Liver (tissue), 9 donors: ENCODE results near the gene RREB1. TPM values are rescaled to one million over a fixed set of nuclear protein-coding genes. Genes with fewer than 3 reads are reported as not detected.

Source experiments
- DNase-seq: peaks from one replicate; pipeline ENCODE4 v3.0.0-alpha.2; 2017; ENCODE audit warnings: low spot score
- H3K27ac ChIP-seq, 2 donors: one replicate each; pipeline ENCODE4 v1.7.0; 2013; ENCODE audit warnings: inconsistent platforms in 2 of 2, low read length in 2 of 2, control low read depth in 1 of 2, low read depth in 1 of 2, mild to moderate bottlenecking in 1 of 2
- H3K27me3 ChIP-seq, 4 donors: one replicate each; pipeline versions ENCODE4 v1.6.1 to v1.7.0; 2013; ENCODE audit warnings: low read length in 3 of 4, inconsistent platforms in 1 of 4, mild to moderate bottlenecking in 1 of 4, moderate library complexity in 1 of 4; ENCODE audit not compliant: control insufficient read depth in 4 of 4, insufficient read depth in 4 of 4
- H3K36me3 ChIP-seq, 4 donors: one replicate each; pipeline versions ENCODE4 v1.6.1 to v1.7.0; 2013; ENCODE audit warnings: low read length in 3 of 4, mild to moderate bottlenecking in 3 of 4, low read depth in 1 of 4, moderate library complexity in 1 of 4; ENCODE audit not compliant: control insufficient read depth in 4 of 4, insufficient read depth in 3 of 4
- H3K4me1 ChIP-seq, 4 donors: one replicate each; pipeline versions ENCODE4 v1.6.1 to v1.7.0; 2013; ENCODE audit warnings: low read length in 3 of 4, mild to moderate bottlenecking in 3 of 4, moderate library complexity in 1 of 4; ENCODE audit not compliant: control insufficient read depth in 4 of 4, insufficient read depth in 4 of 4
- H3K4me3 ChIP-seq, 3 donors: one replicate each; pipeline versions ENCODE4 v1.6.1 to v1.7.0; 2013; ENCODE audit warnings: low read length in 3 of 3, control low read depth in 1 of 3, low read depth in 1 of 3, mild to moderate bottlenecking in 1 of 3
- H3K9ac ChIP-seq, 2 donors: one replicate each; pipeline ENCODE4 v1.7.0; 2013; ENCODE audit warnings: low read length in 2 of 2, mild to moderate bottlenecking in 2 of 2, moderate library complexity in 2 of 2, control low read depth in 1 of 2, low read depth in 1 of 2
- H3K9me3 ChIP-seq, 4 donors: one replicate each; pipeline versions ENCODE4 v1.6.1 to v1.7.0; 2013; ENCODE audit warnings: low read length in 3 of 4; ENCODE audit not compliant: control insufficient read depth in 4 of 4
- EGR1 ChIP-seq, 2 donors: IDR thresholded peaks; 2 replicates each; pipeline ENCODE4 v1.6.1; 2016 to 2018; ENCODE audit warnings: antibody characterized with exemption in 2 of 2, low read depth in 2 of 2
- FOXA1 ChIP-seq: IDR thresholded peaks from 2 replicates; pipeline ENCODE4 v1.6.1; 2016; ENCODE audit warnings: antibody characterized with exemption
- FOXA2 ChIP-seq: IDR thresholded peaks from 2 replicates; pipeline ENCODE4 v1.6.1; 2016; ENCODE audit warnings: antibody characterized with exemption
- GABPA ChIP-seq, 2 donors: IDR thresholded peaks in 1 of 2; conservative IDR thresholded peaks in 1 of 2; 2 replicates each; pipeline ENCODE4 v1.6.1; 2016; ENCODE audit warnings: antibody characterized with exemption in 2 of 2, mild to moderate bottlenecking in 1 of 2, moderate library complexity in 1 of 2
- HNF4A ChIP-seq, 2 donors: conservative IDR thresholded peaks; 2 replicates each; pipeline ENCODE4 v1.6.1; 2016; ENCODE audit warnings: antibody characterized with exemption in 2 of 2, mild to moderate bottlenecking in 2 of 2
- HNF4G ChIP-seq: IDR thresholded peaks from 2 replicates; pipeline ENCODE4 v1.6.1; 2016; ENCODE audit warnings: antibody characterized with exemption
- JUND ChIP-seq, 2 donors: IDR thresholded peaks; 2 replicates each; pipeline ENCODE4 v1.6.1; 2016; ENCODE audit warnings: antibody characterized with exemption in 2 of 2
- NR2F2 ChIP-seq: IDR thresholded peaks from 2 replicates; pipeline ENCODE4 v1.6.1; 2016; ENCODE audit warnings: antibody characterized with exemption
- RAD21 ChIP-seq, 2 donors: IDR thresholded peaks; 2 replicates each; pipeline ENCODE4 v1.6.1; 2016; ENCODE audit warnings: antibody characterized with exemption in 2 of 2, mild to moderate bottlenecking in 2 of 2
- RXRA ChIP-seq, 2 donors: IDR thresholded peaks; 2 replicates each; pipeline ENCODE4 v1.6.1; 2017 to 2018; ENCODE audit warnings: antibody characterized with exemption in 2 of 2, mild to moderate bottlenecking in 1 of 2
- SP1 ChIP-seq: IDR thresholded peaks from 2 replicates; pipeline ENCODE4 v1.6.1; 2018; ENCODE audit warnings: antibody characterized with exemption, mild to moderate bottlenecking
- TAF1 ChIP-seq: conservative IDR thresholded peaks from 2 replicates; pipeline ENCODE4 v1.6.1; 2016; ENCODE audit warnings: antibody characterized with exemption, mild to moderate bottlenecking
- YY1 ChIP-seq: IDR thresholded peaks from 2 replicates; pipeline ENCODE4 v1.6.1; 2016; ENCODE audit warnings: antibody characterized with exemption, mild to moderate bottlenecking
- WGBS: extraction: QIAGEN DNeasy Blood & Tissue Kit; methylation state at CpG from one replicate; pipeline ENCODE4 v1.1.7; 2013; 5-methylcytosine and 5-hydroxymethylcytosine counted together
- polyA plus RNA-seq, 2 donors: library from polyadenylated mRNA; stranded (reverse) in 1 of 2; unstranded in 1 of 2; fragments of 200-250 nt in 1 of 2; fragments of >200 nt in 1 of 2; fragmentation: Nextera tagmentation in 1 of 2; extraction: Ambion mirVana in 1 of 2; gene quantifications; one replicate each; pipeline versions ENCODE4 v1.2.1 to v1.2.3, GENCODE V29; 2013 to 2015
- total RNA-seq, 2 donors: library from RNA; depleted of rRNA; stranded (reverse); fragments of >200 nt; gene quantifications; one replicate each; pipeline ENCODE4 v1.2.3, GENCODE V29; 2014
- TF ChIP-seq, protein P1 (sequence below): IDR thresholded peaks from 2 replicates; pipeline ENCODE4 v1.6.1; 2016; ENCODE audit warnings: antibody characterized with exemption
- TF ChIP-seq, protein P2 (sequence below): IDR thresholded peaks from 2 replicates; pipeline ENCODE4 v1.6.1; 2016; ENCODE audit warnings: antibody characterized with exemption, mild to moderate bottlenecking
- TF ChIP-seq, protein P3 (sequence below): IDR thresholded peaks from 2 replicates; pipeline ENCODE4 v1.6.1; 2016; ENCODE audit warnings: antibody characterized with exemption
- TF ChIP-seq, protein P4 (sequence below): IDR thresholded peaks from 2 replicates; pipeline ENCODE4 v1.6.1; 2016; ENCODE audit warnings: antibody characterized with exemption
- TF ChIP-seq, protein P5 (sequence below): fragments of 150-350 bp; IDR thresholded peaks from 2 replicates; pipeline ENCODE4 v1.5.1; 2017; ENCODE audit warnings: improper control_type of control experiment, low read depth, low read length; ENCODE audit not compliant: missing input control
- donor health status: healthy.
- donor health status: healthy.
- donor health status: healthy.
- donor health status: healthy.
- donor health status: healthy.

RREB1 gene
- total and polyA plus RNA-seq, 4 donors: 10.1 to 28.9 (median 17.3) TPM

DNA sequence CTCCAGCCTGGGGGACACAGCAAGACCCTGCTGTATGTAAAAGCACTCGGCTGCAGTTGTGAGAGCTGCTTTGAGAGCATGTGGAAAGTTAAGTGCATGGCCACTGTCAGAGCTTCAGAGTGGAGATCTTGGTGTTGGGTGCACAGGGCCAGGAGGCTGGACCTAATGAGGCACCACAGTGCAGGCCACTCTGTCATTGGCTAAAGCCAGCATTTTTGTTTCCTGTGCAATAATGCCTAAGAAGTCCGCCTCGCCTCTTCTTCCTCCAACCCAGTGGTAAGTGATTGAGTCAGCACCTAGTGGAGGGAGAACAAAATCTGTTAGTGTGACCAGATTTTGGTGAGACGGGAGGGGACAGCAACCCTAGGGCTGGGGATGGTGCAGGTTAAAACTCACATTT, 144.6 kb downstream of the RREB1 start:
- Histone ChIP-seq H3K36me3 (peaks cover 8 to 30% (median 22%) of the 10 kb centered on the region in 4 donors), H3K4me3 (no peak overlapping the region), H3K9ac (no peak overlapping the region), H3K27me3 (no peaks in the 10 kb centered on the region), H3K27ac (no peak overlapping the region), H3K9me3 (no peaks in the 10 kb centered on the region), H3K4me1 (no peaks in the 10 kb centered on the region)
- 84% methylated on average over 4 of the region's 4 CpGs for WGBS
- TF ChIP-seq FOXA2 (no peak), RAD21 (IDR thresholded peaks at IDR 0.05) (no peak), HNF4A (conservative IDR thresholded peaks at IDR 0.05) (no peak), TAF1 (no peak), RXRA (IDR thresholded peaks at IDR 0.05) (no peak), YY1 (no peak), GABPA (IDR thresholded peaks at IDR 0.05 in 1 of 2, conservative IDR thresholded peaks at IDR 0.05 in 1 of 2) (no peak), NR2F2 (no peak), FOXA1 (no peak), EGR1 (IDR thresholded peaks at IDR 0.05; ENCODE audit: low read depth in 2 of 2) (no peak), HNF4G (no peak)
- TF ChIP-seq, protein P1, sequence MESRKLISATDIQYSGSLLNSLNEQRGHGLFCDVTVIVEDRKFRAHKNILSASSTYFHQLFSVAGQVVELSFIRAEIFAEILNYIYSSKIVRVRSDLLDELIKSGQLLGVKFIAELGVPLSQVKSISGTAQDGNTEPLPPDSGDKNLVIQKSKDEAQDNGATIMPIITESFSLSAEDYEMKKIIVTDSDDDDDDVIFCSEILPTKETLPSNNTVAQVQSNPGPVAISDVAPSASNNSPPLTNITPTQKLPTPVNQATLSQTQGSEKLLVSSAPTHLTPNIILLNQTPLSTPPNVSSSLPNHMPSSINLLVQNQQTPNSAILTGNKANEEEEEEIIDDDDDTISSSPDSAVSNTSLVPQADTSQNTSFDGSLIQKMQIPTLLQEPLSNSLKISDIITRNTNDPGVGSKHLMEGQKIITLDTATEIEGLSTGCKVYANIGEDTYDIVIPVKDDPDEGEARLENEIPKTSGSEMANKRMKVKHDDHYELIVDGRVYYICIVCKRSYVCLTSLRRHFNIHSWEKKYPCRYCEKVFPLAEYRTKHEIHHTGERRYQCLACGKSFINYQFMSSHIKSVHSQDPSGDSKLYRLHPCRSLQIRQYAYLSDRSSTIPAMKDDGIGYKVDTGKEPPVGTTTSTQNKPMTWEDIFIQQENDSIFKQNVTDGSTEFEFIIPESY: no peak
- TF ChIP-seq, protein P2, sequence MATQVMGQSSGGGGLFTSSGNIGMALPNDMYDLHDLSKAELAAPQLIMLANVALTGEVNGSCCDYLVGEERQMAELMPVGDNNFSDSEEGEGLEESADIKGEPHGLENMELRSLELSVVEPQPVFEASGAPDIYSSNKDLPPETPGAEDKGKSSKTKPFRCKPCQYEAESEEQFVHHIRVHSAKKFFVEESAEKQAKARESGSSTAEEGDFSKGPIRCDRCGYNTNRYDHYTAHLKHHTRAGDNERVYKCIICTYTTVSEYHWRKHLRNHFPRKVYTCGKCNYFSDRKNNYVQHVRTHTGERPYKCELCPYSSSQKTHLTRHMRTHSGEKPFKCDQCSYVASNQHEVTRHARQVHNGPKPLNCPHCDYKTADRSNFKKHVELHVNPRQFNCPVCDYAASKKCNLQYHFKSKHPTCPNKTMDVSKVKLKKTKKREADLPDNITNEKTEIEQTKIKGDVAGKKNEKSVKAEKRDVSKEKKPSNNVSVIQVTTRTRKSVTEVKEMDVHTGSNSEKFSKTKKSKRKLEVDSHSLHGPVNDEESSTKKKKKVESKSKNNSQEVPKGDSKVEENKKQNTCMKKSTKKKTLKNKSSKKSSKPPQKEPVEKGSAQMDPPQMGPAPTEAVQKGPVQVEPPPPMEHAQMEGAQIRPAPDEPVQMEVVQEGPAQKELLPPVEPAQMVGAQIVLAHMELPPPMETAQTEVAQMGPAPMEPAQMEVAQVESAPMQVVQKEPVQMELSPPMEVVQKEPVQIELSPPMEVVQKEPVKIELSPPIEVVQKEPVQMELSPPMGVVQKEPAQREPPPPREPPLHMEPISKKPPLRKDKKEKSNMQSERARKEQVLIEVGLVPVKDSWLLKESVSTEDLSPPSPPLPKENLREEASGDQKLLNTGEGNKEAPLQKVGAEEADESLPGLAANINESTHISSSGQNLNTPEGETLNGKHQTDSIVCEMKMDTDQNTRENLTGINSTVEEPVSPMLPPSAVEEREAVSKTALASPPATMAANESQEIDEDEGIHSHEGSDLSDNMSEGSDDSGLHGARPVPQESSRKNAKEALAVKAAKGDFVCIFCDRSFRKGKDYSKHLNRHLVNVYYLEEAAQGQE: no peak
- TF ChIP-seq, protein P3, sequence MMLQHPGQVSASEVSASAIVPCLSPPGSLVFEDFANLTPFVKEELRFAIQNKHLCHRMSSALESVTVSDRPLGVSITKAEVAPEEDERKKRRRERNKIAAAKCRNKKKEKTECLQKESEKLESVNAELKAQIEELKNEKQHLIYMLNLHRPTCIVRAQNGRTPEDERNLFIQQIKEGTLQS: no peak
- TF ChIP-seq, protein P4, sequence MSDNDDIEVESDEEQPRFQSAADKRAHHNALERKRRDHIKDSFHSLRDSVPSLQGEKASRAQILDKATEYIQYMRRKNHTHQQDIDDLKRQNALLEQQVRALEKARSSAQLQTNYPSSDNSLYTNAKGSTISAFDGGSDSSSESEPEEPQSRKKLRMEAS: no peak
- DNase-seq: no peak

DNA sequence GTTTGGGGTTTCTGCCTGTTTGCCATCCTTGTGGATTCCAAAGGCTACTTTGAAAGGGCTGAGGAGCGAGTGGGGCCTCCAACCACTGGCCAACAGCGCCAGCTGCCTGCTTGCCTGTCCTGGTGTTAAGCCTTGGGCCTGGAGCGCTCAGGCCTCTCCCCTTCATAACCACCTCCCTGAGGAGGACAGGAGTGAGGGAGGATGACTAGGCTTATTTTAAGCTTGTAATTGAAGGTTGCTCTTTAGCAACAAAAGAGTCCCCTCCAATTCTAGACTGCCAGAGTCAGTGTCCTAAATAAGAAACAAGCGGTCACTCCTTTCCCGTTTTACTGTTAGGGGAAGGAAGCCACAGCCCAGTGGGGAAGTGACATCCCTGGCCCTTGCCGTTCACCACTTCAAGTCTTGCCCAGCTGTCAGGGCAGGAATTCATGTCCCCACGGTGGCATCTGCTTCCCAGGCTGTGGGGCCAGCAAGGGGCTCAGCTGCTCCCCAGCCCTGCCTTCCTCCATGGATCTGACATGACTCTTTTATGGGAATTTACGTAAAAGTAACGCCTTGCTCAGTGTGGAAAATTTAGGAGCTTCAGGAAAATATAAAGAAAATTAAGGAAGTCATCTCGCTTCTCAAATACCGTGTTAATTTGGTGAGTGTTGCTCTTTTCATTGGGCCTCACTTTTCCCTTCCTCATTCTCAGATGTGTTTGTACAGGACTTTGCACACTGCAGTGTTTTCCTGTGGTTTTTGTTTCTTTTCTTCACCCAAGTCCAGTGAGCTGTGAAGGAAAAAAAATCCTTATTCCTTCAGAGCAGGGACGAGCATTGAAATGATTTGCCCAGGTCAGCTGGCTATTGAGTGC, 147.4 kb downstream of the RREB1 start:
- H3K27me3 ChIP-seq: no peaks in the 10 kb centered on the region
- no peak for DNase-seq
- TF ChIP-seq, protein P4: no peak
- no peak for TF ChIP-seq JUND (IDR thresholded peaks at IDR 0.05)
- TF ChIP-seq RAD21 (IDR thresholded peaks at IDR 0.05): no peak
- TF ChIP-seq NR2F2: no peak
- TF ChIP-seq FOXA1: no peak
- no peak for TF ChIP-seq FOXA2
- no peak for TF ChIP-seq EGR1 (IDR thresholded peaks at IDR 0.05; ENCODE audit: low read depth in 2 of 2)
- TF ChIP-seq RXRA (IDR thresholded peaks at IDR 0.05): no peak
- TF ChIP-seq, protein P2: no peak
- no peak for TF ChIP-seq HNF4G
- TF ChIP-seq YY1: no peak
- TF ChIP-seq, protein P3: no peak
- no peak for TF ChIP-seq GABPA (IDR thresholded peaks at IDR 0.05 in 1 of 2, conservative IDR thresholded peaks at IDR 0.05 in 1 of 2)
- TF ChIP-seq HNF4A (conservative IDR thresholded peaks at IDR 0.05): no peak
- no peak for TF ChIP-seq SP1
- TF ChIP-seq, protein P5, sequence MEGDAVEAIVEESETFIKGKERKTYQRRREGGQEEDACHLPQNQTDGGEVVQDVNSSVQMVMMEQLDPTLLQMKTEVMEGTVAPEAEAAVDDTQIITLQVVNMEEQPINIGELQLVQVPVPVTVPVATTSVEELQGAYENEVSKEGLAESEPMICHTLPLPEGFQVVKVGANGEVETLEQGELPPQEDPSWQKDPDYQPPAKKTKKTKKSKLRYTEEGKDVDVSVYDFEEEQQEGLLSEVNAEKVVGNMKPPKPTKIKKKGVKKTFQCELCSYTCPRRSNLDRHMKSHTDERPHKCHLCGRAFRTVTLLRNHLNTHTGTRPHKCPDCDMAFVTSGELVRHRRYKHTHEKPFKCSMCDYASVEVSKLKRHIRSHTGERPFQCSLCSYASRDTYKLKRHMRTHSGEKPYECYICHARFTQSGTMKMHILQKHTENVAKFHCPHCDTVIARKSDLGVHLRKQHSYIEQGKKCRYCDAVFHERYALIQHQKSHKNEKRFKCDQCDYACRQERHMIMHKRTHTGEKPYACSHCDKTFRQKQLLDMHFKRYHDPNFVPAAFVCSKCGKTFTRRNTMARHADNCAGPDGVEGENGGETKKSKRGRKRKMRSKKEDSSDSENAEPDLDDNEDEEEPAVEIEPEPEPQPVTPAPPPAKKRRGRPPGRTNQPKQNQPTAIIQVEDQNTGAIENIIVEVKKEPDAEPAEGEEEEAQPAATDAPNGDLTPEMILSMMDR: no peak

More for the DNA sequence above, 147.4 kb downstream of the RREB1 start:
- Histone ChIP-seq H3K4me1 (no peaks in the 10 kb centered on the region), H3K9ac (no peak overlapping the region), H3K4me3 (no peak overlapping the region), H3K36me3 (peaks cover 2 to 4% (median 3%) of the 10 kb centered on the region in 4 donors), H3K27ac (peak overlapping the region in 1 of 2 donors; percentile 28), H3K9me3 (no peaks in the 10 kb centered on the region)
- 75% methylated on average over 12 of the region's 12 CpGs for WGBS
